Activated CD4-positive, alpha-beta T cell treated with anti-CD3 and anti-CD28 coated beads for 36 hours (primary cell): ENCODE data around the gene PPP2R2B. TPM values are rescaled to one million over a fixed set of nuclear protein-coding genes. Genes with fewer than 3 reads are reported as not detected.

Source experiments
- ATAC-seq: fragments of 200-7000 bp; cut with Tn5 transposase; one replicate; pipeline ENCODE4 v1.10.0; 2021; ENCODE audit warnings: mild to moderate bottlenecking, moderate library complexity
- CTCF ChIA-PET: fragments of 350-600 bp; sonication (Branson Sonifier 250); formaldehyde crosslinking; loops from one replicate; lab custom pipeline; 2021; ENCODE audit warnings: antibody characterized with exemption; lab: Charles Lee
- POLR2A ChIA-PET: fragments of 350-600 bp; sonication (Branson Sonifier 250); formaldehyde crosslinking; loops from one replicate; lab custom pipeline; 2021; ENCODE audit warnings: antibody characterized with exemption, inconsistent platforms; lab: Charles Lee
- DNase-seq: peaks from one replicate; pipeline ENCODE4 v3.0.0-alpha.2; 2020
- H3K27ac Mint-ChIP-seq: one replicate; pipeline ENCODE4 v1.8.0; 2021; ENCODE audit warnings: mixed read lengths
- H3K27me3 Mint-ChIP-seq: one replicate; pipeline ENCODE4 v1.8.0; 2021; ENCODE audit warnings: mixed read lengths
- H3K36me3 Mint-ChIP-seq: one replicate; pipeline ENCODE4 v1.8.0; 2021; ENCODE audit warnings: low read depth, mixed read lengths
- H3K4me1 Mint-ChIP-seq: one replicate; pipeline ENCODE4 v1.8.0; 2021; ENCODE audit warnings: mixed read lengths
- H3K4me3 Mint-ChIP-seq: one replicate; pipeline ENCODE4 v1.8.0; 2021; ENCODE audit warnings: mild to moderate bottlenecking, moderate library complexity, mixed read lengths
- H3K9me3 Mint-ChIP-seq: one replicate; pipeline ENCODE4 v1.8.0; 2021; ENCODE audit warnings: low read depth, mixed read lengths
- intact Hi-C, 2 experiments: fragments of 100-400 bp; cut with DNase I in 1 of 2; cut with micrococcal nuclease in 1 of 2; formaldehyde crosslinking; loops; one replicate each; pipeline versions ENCODE4 v1.14.2 to v1.15.1; 2022 to 2024; cut with DNase I, micrococcal nuclease
- total RNA-seq, 2 experiments: library from RNA; stranded (reverse); gene quantifications; one replicate each; pipeline ENCODE4 v1.2.3, GENCODE V29; 2021

PPP2R2B gene
- total RNA-seq, 2 experiments from 2014 or later = 0.40 to 0.85 TPM

DNA sequence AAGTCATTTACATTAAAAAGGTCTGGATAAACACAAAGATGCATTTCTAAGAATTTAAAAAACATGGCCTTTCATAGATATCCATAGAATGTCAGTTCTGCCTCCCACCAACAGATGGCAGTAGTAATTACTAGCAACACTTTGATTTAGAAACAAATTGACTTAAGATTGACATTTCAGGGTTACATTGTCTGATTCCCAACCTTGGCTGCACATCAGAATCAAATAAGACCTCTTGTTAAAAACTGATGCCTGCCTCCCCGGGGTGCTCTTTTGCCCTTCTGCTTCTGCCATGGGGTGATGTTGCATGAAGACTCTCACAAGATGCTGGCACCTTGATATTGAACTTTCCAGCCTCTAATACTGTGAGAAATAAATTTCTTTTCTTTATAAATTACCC, 216.3 kb downstream of the PPP2R2B start:
- Mint-ChIP-seq H3K27ac (no peak overlapping the region), H3K4me1 (peaks cover 10% of the 10 kb centered on the region), H3K4me3 (no peak overlapping the region), H3K27me3 (no peaks in the 10 kb centered on the region), H3K36me3 (no peaks in the 10 kb centered on the region), H3K9me3 (no peaks in the 10 kb centered on the region)
- DNase-seq = peak; percentile 28
- ChIA-PET CTCF (interaction anchor here (0.7 to 3.3 kb wide), 8 partner anchors 8 to 576 kb away, joined by 3 to 24 read pairs (median 3); no protein-coding TSS in a partner anchor), POLR2A (no interaction called here)
- intact Hi-C loops = loop anchor here (1.0 to 10.0 kb wide), 5 partner anchors 120 to 527 kb away; no protein-coding TSS in a partner anchor
- ATAC-seq = no peak

DNA sequence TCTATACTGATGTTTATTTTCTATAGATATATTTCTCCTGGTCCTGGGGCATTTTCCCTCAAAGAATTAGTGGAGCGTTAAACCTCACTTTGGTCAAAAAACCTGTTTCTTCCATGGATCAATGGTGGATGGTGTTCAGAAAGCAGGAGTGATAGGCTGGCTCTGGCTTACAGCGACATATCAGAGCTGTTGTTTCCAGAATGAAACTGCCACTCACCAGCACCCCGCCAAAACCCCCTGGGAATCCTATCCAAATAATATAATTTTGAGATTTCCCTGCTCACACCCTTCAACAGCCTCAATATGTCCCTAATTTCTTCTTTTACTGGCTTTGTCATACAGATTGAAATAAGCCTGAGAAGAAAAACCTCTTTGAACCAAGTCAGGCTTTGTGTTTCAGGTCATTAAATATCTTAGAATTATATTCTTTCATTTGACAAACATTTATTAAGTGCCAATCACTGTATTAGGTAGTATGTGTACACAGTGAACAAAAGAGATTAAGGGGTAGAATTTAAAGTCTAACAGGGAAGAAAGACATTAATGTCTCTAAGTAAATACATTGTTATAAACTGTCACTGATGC, 218.1 kb downstream of the PPP2R2B start:
- POLR2A ChIA-PET = no interaction called here
- ATAC-seq = no peak
- DNase-seq = no peak
- Mint-ChIP-seq H3K4me3 (no peak overlapping the region), H3K36me3 (no peaks in the 10 kb centered on the region), H3K27ac (no peak overlapping the region), H3K27me3 (no peaks in the 10 kb centered on the region), H3K4me1 (peaks cover 4% of the 10 kb centered on the region), H3K9me3 (no peaks in the 10 kb centered on the region)
- CTCF ChIA-PET = interaction anchor here (0.6 to 3.3 kb wide), 7 partner anchors 14 to 308 kb away, joined by 3 to 24 read pairs (median 3); no protein-coding TSS in a partner anchor
- intact Hi-C loops = loop anchor here (5.0 to 10.0 kb wide), 3 partner anchors 118 to 287 kb away; no protein-coding TSS in a partner anchor

DNA sequence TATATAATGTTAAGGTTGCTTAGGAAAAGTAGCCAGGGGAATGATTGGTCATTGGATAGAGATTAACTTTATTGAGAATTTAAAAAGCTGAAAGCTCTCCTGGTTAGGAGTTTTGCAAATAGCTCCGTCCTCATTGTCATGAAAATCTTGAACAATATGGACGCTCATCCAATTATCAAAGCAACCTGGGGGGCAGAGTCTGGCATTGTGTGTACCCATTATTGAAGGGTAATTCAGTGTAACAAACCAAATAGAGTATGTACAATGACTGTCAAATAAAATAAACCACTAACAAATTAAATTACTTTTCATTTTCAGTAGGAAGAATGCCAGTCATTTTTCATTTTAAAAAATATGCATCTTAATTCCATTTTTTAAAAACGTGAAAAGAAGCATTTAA, 218.6 kb downstream of the PPP2R2B start:
- ChIA-PET POLR2A (no interaction called here), CTCF (interaction anchor here (0.7 to 1.0 kb wide), 3 partner anchors 217 to 672 kb away, joined by 3 to 5 read pairs (median 4); no protein-coding TSS in a partner anchor)
- no peaks in the 10 kb centered on the region for H3K27me3 Mint-ChIP-seq
- no peaks in the 10 kb centered on the region for H3K9me3 Mint-ChIP-seq
- H3K36me3 Mint-ChIP-seq = no peaks in the 10 kb centered on the region
- DNase-seq (no peak), ATAC-seq (no peak)
- no peak overlapping the region for H3K4me3 Mint-ChIP-seq
- H3K4me1 Mint-ChIP-seq = no peaks in the 10 kb centered on the region
- intact Hi-C loops = loop anchor here (5.0 to 10.0 kb wide), 3 partner anchors 118 to 287 kb away; no protein-coding TSS in a partner anchor
- H3K27ac Mint-ChIP-seq = no peak overlapping the region

DNA sequence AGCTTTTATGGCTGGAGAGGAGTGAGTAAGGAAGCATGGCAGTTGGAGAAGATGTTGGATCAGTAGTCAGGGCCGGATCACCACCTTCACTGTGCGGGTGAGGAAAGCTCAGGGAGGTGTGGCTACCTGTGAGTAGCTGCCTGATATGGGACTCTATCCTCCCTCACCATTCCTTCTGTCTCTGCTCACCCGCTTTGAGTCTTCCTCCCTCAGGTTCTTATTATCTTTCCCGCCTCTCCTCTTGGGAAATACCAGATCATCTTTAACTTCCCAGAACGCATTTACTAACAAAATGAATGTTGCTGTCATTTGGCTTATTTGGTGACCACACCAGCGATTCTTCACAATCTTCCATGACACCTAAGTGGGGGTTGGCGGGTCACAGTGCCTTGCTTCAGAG, 221.9 kb downstream of the PPP2R2B start:
- ChIA-PET CTCF (interaction anchor here (1.2 kb wide), 1 partner anchor 309 kb away, joined by 4 read pairs; no protein-coding TSS in a partner anchor), POLR2A (no interaction called here)
- Mint-ChIP-seq H3K4me3 (no peak overlapping the region), H3K9me3 (no peaks in the 10 kb centered on the region), H3K27me3 (no peaks in the 10 kb centered on the region), H3K27ac (no peak overlapping the region), H3K36me3 (no peaks in the 10 kb centered on the region), H3K4me1 (no peaks in the 10 kb centered on the region)
- intact Hi-C loops = no loop called here
- DNase-seq (no peak), ATAC-seq (no peak)

DNA sequence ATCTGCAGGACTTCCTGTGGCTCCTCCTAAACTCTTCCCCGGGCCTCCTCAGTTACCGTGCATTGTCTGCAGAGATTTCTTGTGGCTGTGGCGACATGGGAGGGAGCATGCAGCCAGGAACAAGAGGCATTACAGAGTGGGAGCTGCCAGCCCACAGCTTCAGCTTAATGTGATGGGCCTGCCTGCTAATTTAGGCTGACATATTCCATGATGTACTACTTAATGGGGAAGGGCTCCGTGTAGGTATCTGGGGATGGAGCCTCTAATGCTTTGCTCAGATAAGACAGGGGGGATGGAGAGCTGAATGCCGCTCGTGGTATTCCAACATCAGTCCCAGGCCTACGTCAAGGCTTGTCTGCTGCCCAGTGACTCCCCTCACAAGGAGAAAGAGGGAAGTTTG, 225.0 kb downstream of the PPP2R2B start:
- no peaks in the 10 kb centered on the region for H3K9me3 Mint-ChIP-seq
- H3K4me1 Mint-ChIP-seq = no peaks in the 10 kb centered on the region
- ChIA-PET POLR2A (no interaction called here), CTCF (interaction anchor here (1.0 to 1.2 kb wide), 3 partner anchors 9 to 312 kb away, joined by 3 to 5 read pairs (median 5); no protein-coding TSS in a partner anchor)
- intact Hi-C loops = no loop called here
- H3K27me3 Mint-ChIP-seq = no peaks in the 10 kb centered on the region
- H3K36me3 Mint-ChIP-seq = no peaks in the 10 kb centered on the region
- no peak overlapping the region for H3K4me3 Mint-ChIP-seq
- H3K27ac Mint-ChIP-seq = no peak overlapping the region
- no peak for ATAC-seq
- no peak for DNase-seq

DNA sequence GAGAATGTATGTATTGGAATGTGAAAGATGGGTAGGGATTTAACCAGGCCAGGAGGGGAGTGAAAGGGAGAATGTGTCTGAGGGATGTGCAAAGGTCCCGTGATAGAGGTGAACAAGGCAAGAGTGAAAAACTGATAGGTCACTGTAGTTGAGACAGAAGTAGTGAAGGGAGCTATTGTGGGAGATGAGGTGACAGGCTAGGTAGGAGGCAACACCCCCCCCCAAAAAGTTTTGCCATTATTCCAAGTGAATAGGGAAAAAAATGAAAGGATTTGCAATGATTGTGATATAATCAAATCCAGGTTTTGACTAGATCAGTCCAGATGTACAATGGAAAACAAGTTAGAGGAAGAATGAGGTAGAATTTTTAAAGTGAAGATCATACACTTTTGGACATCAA, 226.0 kb downstream of the PPP2R2B start:
- ChIA-PET CTCF (no interaction called here), POLR2A (no interaction called here)
- Mint-ChIP-seq H3K36me3 (no peaks in the 10 kb centered on the region), H3K4me3 (no peak overlapping the region), H3K9me3 (no peaks in the 10 kb centered on the region), H3K4me1 (no peaks in the 10 kb centered on the region), H3K27ac (no peak overlapping the region), H3K27me3 (no peaks in the 10 kb centered on the region)
- intact Hi-C loops = no loop called here
- ATAC-seq (no peak), DNase-seq (no peak)

DNA sequence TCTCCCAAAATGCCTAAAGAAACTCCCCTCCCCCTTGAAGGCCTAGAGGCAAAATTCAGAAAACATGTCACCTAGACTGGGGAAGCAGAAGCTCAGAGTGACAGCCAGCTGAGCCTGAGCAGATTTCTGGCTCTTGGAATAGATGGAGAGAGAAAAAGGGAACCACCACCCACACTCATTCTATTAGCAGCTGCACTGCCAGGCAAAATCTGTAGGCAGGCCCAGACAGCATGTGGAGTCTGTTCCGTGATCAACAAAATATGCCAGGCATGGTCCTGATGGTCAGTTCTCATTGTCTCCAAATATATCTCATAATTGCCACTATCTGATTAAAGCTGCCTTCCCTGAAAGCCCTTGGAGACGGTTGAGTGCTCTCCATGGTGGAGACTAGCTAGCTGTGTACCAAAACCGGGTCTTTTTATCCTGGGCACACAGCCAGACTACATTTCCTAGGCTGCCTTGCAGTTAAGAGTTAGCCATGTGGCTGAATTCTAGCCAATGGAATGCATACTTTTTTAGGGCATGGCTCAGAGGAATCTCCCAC, 230.8 kb downstream of the PPP2R2B start:
- intact Hi-C loops = no loop called here
- CTCF ChIA-PET = interaction anchor here (0.7 to 0.9 kb wide), 3 partner anchors 8 to 320 kb away, joined by 3 read pairs; no protein-coding TSS in a partner anchor
- Mint-ChIP-seq H3K9me3 (no peaks in the 10 kb centered on the region), H3K36me3 (no peaks in the 10 kb centered on the region), H3K4me1 (no peaks in the 10 kb centered on the region), H3K27me3 (no peaks in the 10 kb centered on the region), H3K4me3 (no peak overlapping the region), H3K27ac (no peak overlapping the region)
- no peak for DNase-seq
- ATAC-seq = no peak
- POLR2A ChIA-PET = no interaction called here

DNA sequence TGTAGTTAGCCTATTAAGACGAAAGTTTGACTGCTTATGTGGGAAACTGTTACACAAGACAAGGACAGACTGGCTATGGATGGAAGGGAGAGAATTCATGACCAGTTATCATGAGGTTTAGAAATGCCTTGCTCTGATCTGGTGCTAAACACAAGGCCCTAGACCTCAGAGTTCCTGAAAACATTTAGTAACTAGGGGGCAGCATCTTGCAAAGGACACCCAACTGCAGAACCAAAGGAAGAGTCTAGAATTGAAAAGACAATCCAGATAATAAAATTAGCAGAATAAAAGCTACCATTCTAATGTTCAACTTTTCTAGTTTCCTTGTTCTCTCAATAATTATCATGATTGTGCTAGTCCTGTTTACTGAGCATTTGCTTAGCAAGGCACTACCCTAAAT, 232.1 kb downstream of the PPP2R2B start:
- CTCF ChIA-PET = no interaction called here
- ATAC-seq = no peak
- H3K9me3 Mint-ChIP-seq = no peaks in the 10 kb centered on the region
- H3K27me3 Mint-ChIP-seq = no peaks in the 10 kb centered on the region
- no peaks in the 10 kb centered on the region for H3K4me1 Mint-ChIP-seq
- H3K36me3 Mint-ChIP-seq = no peaks in the 10 kb centered on the region
- no peak overlapping the region for H3K27ac Mint-ChIP-seq
- POLR2A ChIA-PET = no interaction called here
- no peak overlapping the region for H3K4me3 Mint-ChIP-seq
- no peak for DNase-seq
- intact Hi-C loops = no loop called here

DNA sequence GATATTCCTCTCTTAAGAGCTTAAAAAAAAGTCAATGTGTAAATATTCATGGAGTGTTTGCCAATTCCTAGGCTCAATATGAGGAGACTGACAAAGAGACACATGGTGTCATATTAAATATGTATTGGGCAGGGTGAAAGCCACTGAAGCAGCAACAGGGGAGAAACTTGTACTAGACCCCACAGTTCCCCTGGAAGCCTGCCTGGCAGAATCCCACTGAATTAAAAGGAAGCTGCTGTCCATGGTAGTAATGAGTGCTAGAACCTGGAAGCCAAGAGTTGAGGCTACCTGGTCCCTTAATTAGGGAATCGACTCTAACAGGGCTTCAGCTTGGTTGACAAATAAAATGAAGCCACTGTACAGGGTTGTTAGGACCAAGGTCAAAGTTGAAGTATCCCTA, 233.2 kb downstream of the PPP2R2B start:
- Mint-ChIP-seq H3K27ac (no peak overlapping the region), H3K4me3 (no peak overlapping the region), H3K4me1 (no peaks in the 10 kb centered on the region), H3K9me3 (no peaks in the 10 kb centered on the region), H3K36me3 (no peaks in the 10 kb centered on the region), H3K27me3 (no peaks in the 10 kb centered on the region)
- DNase-seq (no peak), ATAC-seq (no peak)
- CTCF ChIA-PET = interaction anchor here (1.3 kb wide), 1 partner anchor 79 kb away, joined by 3 read pairs; no protein-coding TSS in a partner anchor
- intact Hi-C loops = no loop called here
- POLR2A ChIA-PET = no interaction called here

DNA sequence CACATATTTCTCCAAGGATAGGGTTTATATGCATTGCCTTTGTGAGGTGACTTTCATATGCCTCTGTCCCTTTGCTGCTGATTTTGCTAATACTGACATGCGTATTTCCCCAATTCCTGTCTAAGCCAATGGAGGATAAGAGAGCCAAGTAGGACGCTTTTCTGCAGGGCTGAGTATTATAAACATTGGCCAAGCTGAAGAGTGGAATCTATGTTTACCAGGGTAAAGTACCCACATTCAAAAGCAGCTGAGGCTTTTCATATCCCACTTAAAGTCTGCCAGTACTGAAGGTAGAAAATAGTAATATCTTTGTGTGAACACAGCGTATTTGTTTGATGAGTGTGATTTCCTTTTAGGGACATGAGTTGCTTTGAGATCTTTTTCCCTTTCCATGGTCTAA, 233.7 kb downstream of the PPP2R2B start:
- H3K4me3 Mint-ChIP-seq = no peak overlapping the region

DNA sequence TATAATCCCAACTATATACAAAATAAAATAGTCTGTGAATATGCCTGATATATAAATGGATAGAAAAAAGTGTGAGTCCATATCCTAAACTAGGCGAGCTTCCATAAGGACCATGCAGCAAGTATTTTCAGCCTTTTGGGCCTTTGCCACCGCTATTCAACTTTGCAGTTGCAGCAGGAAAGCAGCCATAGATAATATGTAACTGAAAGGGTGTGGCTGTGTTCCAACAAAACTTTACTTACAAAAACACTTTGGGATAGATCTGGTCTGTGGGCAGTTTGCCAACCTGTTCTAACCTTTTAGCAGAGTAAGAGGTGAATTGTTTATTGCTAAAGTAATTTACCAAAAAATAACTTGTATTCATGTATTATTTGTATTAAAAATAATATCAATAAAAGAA, 234.8 kb downstream of the PPP2R2B start:
- CTCF ChIA-PET = interaction anchor here (1.3 kb wide), 1 partner anchor 78 kb away, joined by 3 read pairs; no protein-coding TSS in a partner anchor
- intact Hi-C loops = no loop called here
- POLR2A ChIA-PET = no interaction called here
- no peak overlapping the region for H3K27ac Mint-ChIP-seq
- no peaks in the 10 kb centered on the region for H3K9me3 Mint-ChIP-seq
- no peaks in the 10 kb centered on the region for H3K36me3 Mint-ChIP-seq
- H3K27me3 Mint-ChIP-seq = no peaks in the 10 kb centered on the region
- DNase-seq (no peak), ATAC-seq (no peak)
- no peaks in the 10 kb centered on the region for H3K4me1 Mint-ChIP-seq
- H3K4me3 Mint-ChIP-seq = no peak overlapping the region

More for the DNA sequence above, 233.7 kb downstream of the PPP2R2B start:
- no peaks in the 10 kb centered on the region for H3K4me1 Mint-ChIP-seq
- intact Hi-C loops = no loop called here
- DNase-seq = no peak
- ChIA-PET POLR2A (no interaction called here), CTCF (interaction anchor here (1.3 kb wide), 1 partner anchor 79 kb away, joined by 3 read pairs; no protein-coding TSS in a partner anchor)
- H3K9me3 Mint-ChIP-seq = no peaks in the 10 kb centered on the region
- no peaks in the 10 kb centered on the region for H3K36me3 Mint-ChIP-seq
- H3K27me3 Mint-ChIP-seq = no peaks in the 10 kb centered on the region
- no peak for ATAC-seq
- H3K27ac Mint-ChIP-seq = no peak overlapping the region

DNA sequence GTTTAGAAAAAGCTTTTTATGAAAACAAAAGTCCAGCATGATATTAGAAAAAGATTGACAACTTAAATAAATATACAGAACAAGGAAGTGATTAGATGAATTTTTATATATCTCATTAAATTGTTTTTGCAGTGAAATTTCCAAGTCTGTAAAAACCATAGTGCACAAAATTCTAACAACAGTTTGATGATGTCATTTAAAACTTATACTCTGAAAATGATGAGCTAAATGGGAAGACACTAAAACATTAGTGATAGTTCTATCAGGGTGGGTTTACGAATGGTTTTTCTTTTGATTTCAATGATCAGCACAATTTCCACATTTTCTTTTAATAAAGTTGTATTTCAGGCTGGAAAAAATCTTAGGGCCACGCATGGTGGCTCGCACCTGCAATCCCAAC, 236.1 kb downstream of the PPP2R2B start:
- DNase-seq (no peak), ATAC-seq (no peak)
- Mint-ChIP-seq H3K27me3 (no peaks in the 10 kb centered on the region), H3K4me3 (no peak overlapping the region), H3K4me1 (no peaks in the 10 kb centered on the region), H3K27ac (no peak overlapping the region), H3K36me3 (no peaks in the 10 kb centered on the region), H3K9me3 (no peaks in the 10 kb centered on the region)
- ChIA-PET POLR2A (no interaction called here), CTCF (no interaction called here)
- intact Hi-C loops = no loop called here
